GM12878 (cell line): ENCODE measurements around the gene SHROOM1.

Source experiments
- GABPA ChIP-seq: IDR thresholded peaks from 2 replicates; pipeline ENCODE4 v1.6.1; 2014; ENCODE audit warnings: antibody characterized with exemption, low read depth, mild to moderate bottlenecking, inconsistent platforms
- POLR2A ChIP-seq: IDR thresholded peaks from 2 replicates; pipeline ENCODE4 v1.6.1; 2011; ENCODE audit warnings: low read depth, mild to moderate bottlenecking, low read length
- TF ChIP-seq, protein P1 (sequence below), 3 experiments: IDR thresholded peaks in 2 of 3; conservative IDR thresholded peaks in 1 of 3; 2 replicates each; pipeline ENCODE4 v1.5.1; 2011; ENCODE audit warnings: low read depth in 3 of 3, low read length in 3 of 3, mild to moderate bottlenecking in 3 of 3, control low read depth in 2 of 3, moderate library complexity in 2 of 3, inconsistent platforms in 1 of 3, mixed read lengths in 1 of 3; ENCODE audit not compliant: control insufficient read depth in 2 of 3, insufficient read depth in 1 of 3; ENCODE audit errors: extremely low read depth in 1 of 3
- TF ChIP-seq, protein P2 (sequence below): IDR thresholded peaks from 2 replicates; pipeline ENCODE4 v1.6.1; 2012; ENCODE audit warnings: mild to moderate bottlenecking, low read depth, low read length
- TF ChIP-seq, protein P3 (sequence below): fragments of 450-650 bp; IDR thresholded peaks from 2 replicates; pipeline ENCODE4 v1.6.1; 2017; ENCODE audit warnings: mild to moderate bottlenecking, low read depth, inconsistent platforms; ENCODE audit not compliant: poor library complexity, severe bottlenecking
- TF ChIP-seq, protein P4 (sequence below): fragments of 450-650 bp; formaldehyde crosslinking; IDR thresholded peaks from 2 replicates; pipeline ENCODE4 v1.4.0; 2020; ENCODE audit warnings: mild to moderate bottlenecking, moderate library complexity

DNA sequence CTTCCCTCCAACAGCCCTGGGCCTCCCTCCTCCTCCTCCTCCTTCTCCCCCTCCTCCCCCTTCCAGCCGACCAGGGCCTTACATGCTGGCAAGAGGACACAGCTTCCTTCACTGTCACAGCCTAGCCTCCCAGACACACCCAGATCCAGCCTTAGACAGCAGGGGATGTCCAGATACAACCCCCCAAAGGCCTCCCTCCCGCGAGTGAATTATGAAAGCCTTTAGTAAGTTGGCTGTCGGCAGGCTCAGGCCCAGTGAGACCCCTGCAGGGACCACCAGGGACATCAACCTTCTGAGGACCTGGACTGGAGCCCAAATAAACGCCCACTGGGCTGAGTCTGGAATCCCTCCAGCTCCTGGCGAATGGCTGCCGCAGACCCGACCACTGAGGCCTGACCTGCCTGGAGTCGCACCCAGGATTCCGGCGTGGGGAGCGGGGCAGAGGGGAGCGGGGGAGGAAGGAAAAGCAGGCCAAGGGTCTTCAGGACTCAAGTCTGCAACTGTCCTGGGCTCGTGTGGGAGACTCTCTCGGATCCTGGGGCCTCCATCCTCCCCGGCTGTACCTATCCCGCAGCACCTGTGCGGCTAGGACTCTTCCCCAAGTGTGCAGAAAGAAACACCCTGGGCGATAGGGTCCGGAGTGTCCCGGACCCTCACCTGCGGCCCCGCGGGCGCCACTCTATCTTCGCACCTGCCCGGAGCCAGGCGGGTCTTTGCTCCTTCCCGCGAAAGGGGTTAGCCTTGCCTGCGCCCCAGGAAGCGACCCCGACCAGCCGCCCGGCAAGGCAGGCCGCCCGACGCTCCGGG is 54.1 kb downstream of the SHROOM1 start:
- TF ChIP-seq POLR2A (no peak), GABPA (no peak)
- TF ChIP-seq, protein P1, sequence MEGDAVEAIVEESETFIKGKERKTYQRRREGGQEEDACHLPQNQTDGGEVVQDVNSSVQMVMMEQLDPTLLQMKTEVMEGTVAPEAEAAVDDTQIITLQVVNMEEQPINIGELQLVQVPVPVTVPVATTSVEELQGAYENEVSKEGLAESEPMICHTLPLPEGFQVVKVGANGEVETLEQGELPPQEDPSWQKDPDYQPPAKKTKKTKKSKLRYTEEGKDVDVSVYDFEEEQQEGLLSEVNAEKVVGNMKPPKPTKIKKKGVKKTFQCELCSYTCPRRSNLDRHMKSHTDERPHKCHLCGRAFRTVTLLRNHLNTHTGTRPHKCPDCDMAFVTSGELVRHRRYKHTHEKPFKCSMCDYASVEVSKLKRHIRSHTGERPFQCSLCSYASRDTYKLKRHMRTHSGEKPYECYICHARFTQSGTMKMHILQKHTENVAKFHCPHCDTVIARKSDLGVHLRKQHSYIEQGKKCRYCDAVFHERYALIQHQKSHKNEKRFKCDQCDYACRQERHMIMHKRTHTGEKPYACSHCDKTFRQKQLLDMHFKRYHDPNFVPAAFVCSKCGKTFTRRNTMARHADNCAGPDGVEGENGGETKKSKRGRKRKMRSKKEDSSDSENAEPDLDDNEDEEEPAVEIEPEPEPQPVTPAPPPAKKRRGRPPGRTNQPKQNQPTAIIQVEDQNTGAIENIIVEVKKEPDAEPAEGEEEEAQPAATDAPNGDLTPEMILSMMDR (IDR thresholded peaks at IDR 0.05 in 2 of 3, conservative IDR thresholded peaks at IDR 0.05 in 1 of 3; ENCODE audit: control insufficient read depth in 2 of 3, extremely low read depth in 1 of 3, insufficient read depth in 1 of 3, low read depth in 3 of 3, low read length in 3 of 3): no peak
- TF ChIP-seq, protein P2, sequence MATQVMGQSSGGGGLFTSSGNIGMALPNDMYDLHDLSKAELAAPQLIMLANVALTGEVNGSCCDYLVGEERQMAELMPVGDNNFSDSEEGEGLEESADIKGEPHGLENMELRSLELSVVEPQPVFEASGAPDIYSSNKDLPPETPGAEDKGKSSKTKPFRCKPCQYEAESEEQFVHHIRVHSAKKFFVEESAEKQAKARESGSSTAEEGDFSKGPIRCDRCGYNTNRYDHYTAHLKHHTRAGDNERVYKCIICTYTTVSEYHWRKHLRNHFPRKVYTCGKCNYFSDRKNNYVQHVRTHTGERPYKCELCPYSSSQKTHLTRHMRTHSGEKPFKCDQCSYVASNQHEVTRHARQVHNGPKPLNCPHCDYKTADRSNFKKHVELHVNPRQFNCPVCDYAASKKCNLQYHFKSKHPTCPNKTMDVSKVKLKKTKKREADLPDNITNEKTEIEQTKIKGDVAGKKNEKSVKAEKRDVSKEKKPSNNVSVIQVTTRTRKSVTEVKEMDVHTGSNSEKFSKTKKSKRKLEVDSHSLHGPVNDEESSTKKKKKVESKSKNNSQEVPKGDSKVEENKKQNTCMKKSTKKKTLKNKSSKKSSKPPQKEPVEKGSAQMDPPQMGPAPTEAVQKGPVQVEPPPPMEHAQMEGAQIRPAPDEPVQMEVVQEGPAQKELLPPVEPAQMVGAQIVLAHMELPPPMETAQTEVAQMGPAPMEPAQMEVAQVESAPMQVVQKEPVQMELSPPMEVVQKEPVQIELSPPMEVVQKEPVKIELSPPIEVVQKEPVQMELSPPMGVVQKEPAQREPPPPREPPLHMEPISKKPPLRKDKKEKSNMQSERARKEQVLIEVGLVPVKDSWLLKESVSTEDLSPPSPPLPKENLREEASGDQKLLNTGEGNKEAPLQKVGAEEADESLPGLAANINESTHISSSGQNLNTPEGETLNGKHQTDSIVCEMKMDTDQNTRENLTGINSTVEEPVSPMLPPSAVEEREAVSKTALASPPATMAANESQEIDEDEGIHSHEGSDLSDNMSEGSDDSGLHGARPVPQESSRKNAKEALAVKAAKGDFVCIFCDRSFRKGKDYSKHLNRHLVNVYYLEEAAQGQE: no peak
- TF ChIP-seq, protein P3, sequence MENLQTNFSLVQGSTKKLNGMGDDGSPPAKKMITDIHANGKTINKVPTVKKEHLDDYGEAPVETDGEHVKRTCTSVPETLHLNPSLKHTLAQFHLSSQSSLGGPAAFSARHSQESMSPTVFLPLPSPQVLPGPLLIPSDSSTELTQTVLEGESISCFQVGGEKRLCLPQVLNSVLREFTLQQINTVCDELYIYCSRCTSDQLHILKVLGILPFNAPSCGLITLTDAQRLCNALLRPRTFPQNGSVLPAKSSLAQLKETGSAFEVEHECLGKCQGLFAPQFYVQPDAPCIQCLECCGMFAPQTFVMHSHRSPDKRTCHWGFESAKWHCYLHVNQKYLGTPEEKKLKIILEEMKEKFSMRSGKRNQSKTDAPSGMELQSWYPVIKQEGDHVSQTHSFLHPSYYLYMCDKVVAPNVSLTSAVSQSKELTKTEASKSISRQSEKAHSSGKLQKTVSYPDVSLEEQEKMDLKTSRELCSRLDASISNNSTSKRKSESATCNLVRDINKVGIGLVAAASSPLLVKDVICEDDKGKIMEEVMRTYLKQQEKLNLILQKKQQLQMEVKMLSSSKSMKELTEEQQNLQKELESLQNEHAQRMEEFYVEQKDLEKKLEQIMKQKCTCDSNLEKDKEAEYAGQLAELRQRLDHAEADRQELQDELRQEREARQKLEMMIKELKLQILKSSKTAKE: no peak
- TF ChIP-seq, protein P4, sequence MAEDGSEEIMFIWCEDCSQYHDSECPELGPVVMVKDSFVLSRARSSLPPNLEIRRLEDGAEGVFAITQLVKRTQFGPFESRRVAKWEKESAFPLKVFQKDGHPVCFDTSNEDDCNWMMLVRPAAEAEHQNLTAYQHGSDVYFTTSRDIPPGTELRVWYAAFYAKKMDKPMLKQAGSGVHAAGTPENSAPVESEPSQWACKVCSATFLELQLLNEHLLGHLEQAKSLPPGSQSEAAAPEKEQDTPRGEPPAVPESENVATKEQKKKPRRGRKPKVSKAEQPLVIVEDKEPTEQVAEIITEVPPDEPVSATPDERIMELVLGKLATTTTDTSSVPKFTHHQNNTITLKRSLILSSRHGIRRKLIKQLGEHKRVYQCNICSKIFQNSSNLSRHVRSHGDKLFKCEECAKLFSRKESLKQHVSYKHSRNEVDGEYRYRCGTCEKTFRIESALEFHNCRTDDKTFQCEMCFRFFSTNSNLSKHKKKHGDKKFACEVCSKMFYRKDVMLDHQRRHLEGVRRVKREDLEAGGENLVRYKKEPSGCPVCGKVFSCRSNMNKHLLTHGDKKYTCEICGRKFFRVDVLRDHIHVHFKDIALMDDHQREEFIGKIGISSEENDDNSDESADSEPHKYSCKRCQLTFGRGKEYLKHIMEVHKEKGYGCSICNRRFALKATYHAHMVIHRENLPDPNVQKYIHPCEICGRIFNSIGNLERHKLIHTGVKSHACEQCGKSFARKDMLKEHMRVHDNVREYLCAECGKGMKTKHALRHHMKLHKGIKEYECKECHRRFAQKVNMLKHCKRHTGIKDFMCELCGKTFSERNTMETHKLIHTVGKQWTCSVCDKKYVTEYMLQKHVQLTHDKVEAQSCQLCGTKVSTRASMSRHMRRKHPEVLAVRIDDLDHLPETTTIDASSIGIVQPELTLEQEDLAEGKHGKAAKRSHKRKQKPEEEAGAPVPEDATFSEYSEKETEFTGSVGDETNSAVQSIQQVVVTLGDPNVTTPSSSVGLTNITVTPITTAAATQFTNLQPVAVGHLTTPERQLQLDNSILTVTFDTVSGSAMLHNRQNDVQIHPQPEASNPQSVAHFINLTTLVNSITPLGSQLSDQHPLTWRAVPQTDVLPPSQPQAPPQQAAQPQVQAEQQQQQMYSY (CRISPR knock-in tag): no peak
